HG03103 (cell line): ENCODE data around the gene ADCY6.

ENCODE experiments used
- ATAC-seq: cut with Tn5 transposase; IDR thresholded peaks from one replicate; pipeline ENCODE4 v1.9.1; 2021; ENCODE audit warnings: low read depth; ENCODE audit not compliant: unreplicated experiment

Gene ADCY6

GRCh38 chr12:48788854-48789775 lies at the start of gene ADCY6:
TSS of gene ADCY6 (minus strand) at chr12:48789089. CDS start at chr12:48783434, 5,655 bp downstream.
- ATAC-seq: no peak

- ATAC-seq: no peak
Measured at GRCh38 chr12:48838048-48838447, 49.2 kb upstream of the ADCY6 start.

- ATAC-seq: no peak
Measured at GRCh38 chr12:48832321-48833060, 43.6 kb upstream of the ADCY6 start.

- ATAC-seq: no peak
Measured at GRCh38 chr12:48831257-48831656, 42.4 kb upstream of the ADCY6 start.

- no peak for ATAC-seq
Measured at GRCh38 chr12:48828841-48829575, 40.1 kb upstream of the ADCY6 start.

- no peak for ATAC-seq
Measured at GRCh38 chr12:48828293-48828692, 39.4 kb upstream of the ADCY6 start.

- no peak for ATAC-seq
Measured at GRCh38 chr12:48827513-48828096, 38.7 kb upstream of the ADCY6 start.

GRCh38 chr12:48827026-48827425 lies 38.1 kb upstream of the ADCY6 start:
- ATAC-seq: no peak

GRCh38 chr12:48826209-48826855 lies 37.4 kb upstream of the ADCY6 start:
- ATAC-seq: no peak

GRCh38 chr12:48824905-48825304 lies 36.0 kb upstream of the ADCY6 start:
- no peak for ATAC-seq

GRCh38 chr12:48824112-48824511 lies 35.2 kb upstream of the ADCY6 start:
- no peak for ATAC-seq

- ATAC-seq: no peak
Measured at GRCh38 chr12:48823281-48823680, 34.4 kb upstream of the ADCY6 start.

- ATAC-seq: no peak
Measured at GRCh38 chr12:48822711-48823110, 33.8 kb upstream of the ADCY6 start.

GRCh38 chr12:48822139-48822538 lies 33.2 kb upstream of the ADCY6 start:
- no peak for ATAC-seq

- no peak for ATAC-seq
Measured at GRCh38 chr12:48819986-48820725, 31.3 kb upstream of the ADCY6 start.

- ATAC-seq: no peak
Measured at GRCh38 chr12:48818831-48819590, 30.1 kb upstream of the ADCY6 start.

- ATAC-seq: no peak
Measured at GRCh38 chr12:48817873-48818830, 29.3 kb upstream of the ADCY6 start, which contains the start of gene CACNB3. TSS of gene CACNB3 (plus strand) at chr12:48818496. CDS start at chr12:48818930, 434 bp downstream.
